Liver (tissue), 9 donors: ENCODE results near the gene TCF12. TPM values are rescaled to one million over a fixed set of nuclear protein-coding genes. Genes with fewer than 3 reads are reported as not detected.

Experiments used
- DNase-seq: peaks from one replicate; pipeline ENCODE4 v3.0.0-alpha.2; 2017; ENCODE audit warnings: low spot score
- H3K27ac ChIP-seq, 2 donors: one replicate each; pipeline ENCODE4 v1.7.0; 2013; ENCODE audit warnings: inconsistent platforms in 2 of 2, low read length in 2 of 2, control low read depth in 1 of 2, low read depth in 1 of 2, mild to moderate bottlenecking in 1 of 2
- H3K27me3 ChIP-seq, 4 donors: one replicate each; pipeline versions ENCODE4 v1.6.1 to v1.7.0; 2013; ENCODE audit warnings: low read length in 3 of 4, inconsistent platforms in 1 of 4, mild to moderate bottlenecking in 1 of 4, moderate library complexity in 1 of 4; ENCODE audit not compliant: control insufficient read depth in 4 of 4, insufficient read depth in 4 of 4
- H3K36me3 ChIP-seq, 4 donors: one replicate each; pipeline versions ENCODE4 v1.6.1 to v1.7.0; 2013; ENCODE audit warnings: low read length in 3 of 4, mild to moderate bottlenecking in 3 of 4, low read depth in 1 of 4, moderate library complexity in 1 of 4; ENCODE audit not compliant: control insufficient read depth in 4 of 4, insufficient read depth in 3 of 4
- H3K4me1 ChIP-seq, 4 donors: one replicate each; pipeline versions ENCODE4 v1.6.1 to v1.7.0; 2013; ENCODE audit warnings: low read length in 3 of 4, mild to moderate bottlenecking in 3 of 4, moderate library complexity in 1 of 4; ENCODE audit not compliant: control insufficient read depth in 4 of 4, insufficient read depth in 4 of 4
- H3K4me3 ChIP-seq, 3 donors: one replicate each; pipeline versions ENCODE4 v1.6.1 to v1.7.0; 2013; ENCODE audit warnings: low read length in 3 of 3, control low read depth in 1 of 3, low read depth in 1 of 3, mild to moderate bottlenecking in 1 of 3
- H3K9ac ChIP-seq, 2 donors: one replicate each; pipeline ENCODE4 v1.7.0; 2013; ENCODE audit warnings: low read length in 2 of 2, mild to moderate bottlenecking in 2 of 2, moderate library complexity in 2 of 2, control low read depth in 1 of 2, low read depth in 1 of 2
- H3K9me3 ChIP-seq, 4 donors: one replicate each; pipeline versions ENCODE4 v1.6.1 to v1.7.0; 2013; ENCODE audit warnings: low read length in 3 of 4; ENCODE audit not compliant: control insufficient read depth in 4 of 4
- FOXA1 ChIP-seq: IDR thresholded peaks from 2 replicates; pipeline ENCODE4 v1.6.1; 2016; ENCODE audit warnings: antibody characterized with exemption
- FOXA2 ChIP-seq: IDR thresholded peaks from 2 replicates; pipeline ENCODE4 v1.6.1; 2016; ENCODE audit warnings: antibody characterized with exemption
- GABPA ChIP-seq, 2 donors: IDR thresholded peaks in 1 of 2; conservative IDR thresholded peaks in 1 of 2; 2 replicates each; pipeline ENCODE4 v1.6.1; 2016; ENCODE audit warnings: antibody characterized with exemption in 2 of 2, mild to moderate bottlenecking in 1 of 2, moderate library complexity in 1 of 2
- HNF4A ChIP-seq, 2 donors: conservative IDR thresholded peaks; 2 replicates each; pipeline ENCODE4 v1.6.1; 2016; ENCODE audit warnings: antibody characterized with exemption in 2 of 2, mild to moderate bottlenecking in 2 of 2
- HNF4G ChIP-seq: IDR thresholded peaks from 2 replicates; pipeline ENCODE4 v1.6.1; 2016; ENCODE audit warnings: antibody characterized with exemption
- MAX ChIP-seq: IDR thresholded peaks from 2 replicates; pipeline ENCODE4 v1.6.1; 2016; ENCODE audit warnings: antibody characterized with exemption
- NR2F2 ChIP-seq: IDR thresholded peaks from 2 replicates; pipeline ENCODE4 v1.6.1; 2016; ENCODE audit warnings: antibody characterized with exemption
- RXRA ChIP-seq, 2 donors: IDR thresholded peaks; 2 replicates each; pipeline ENCODE4 v1.6.1; 2017 to 2018; ENCODE audit warnings: antibody characterized with exemption in 2 of 2, mild to moderate bottlenecking in 1 of 2
- TAF1 ChIP-seq: conservative IDR thresholded peaks from 2 replicates; pipeline ENCODE4 v1.6.1; 2016; ENCODE audit warnings: antibody characterized with exemption, mild to moderate bottlenecking
- YY1 ChIP-seq: IDR thresholded peaks from 2 replicates; pipeline ENCODE4 v1.6.1; 2016; ENCODE audit warnings: antibody characterized with exemption, mild to moderate bottlenecking
- ZBTB33 ChIP-seq: IDR thresholded peaks from 2 replicates; pipeline ENCODE4 v1.6.1; 2016; ENCODE audit warnings: antibody characterized with exemption
- WGBS: extraction: QIAGEN DNeasy Blood & Tissue Kit; methylation state at CpG from one replicate; pipeline ENCODE4 v1.1.7; 2013; 5-methylcytosine and 5-hydroxymethylcytosine counted together
- polyA plus RNA-seq, 2 donors: library from polyadenylated mRNA; stranded (reverse) in 1 of 2; unstranded in 1 of 2; fragments of 200-250 nt in 1 of 2; fragments of >200 nt in 1 of 2; fragmentation: Nextera tagmentation in 1 of 2; extraction: Ambion mirVana in 1 of 2; gene quantifications; one replicate each; pipeline versions ENCODE4 v1.2.1 to v1.2.3, GENCODE V29; 2013 to 2015
- total RNA-seq, 2 donors: library from RNA; depleted of rRNA; stranded (reverse); fragments of >200 nt; gene quantifications; one replicate each; pipeline ENCODE4 v1.2.3, GENCODE V29; 2014
- TF ChIP-seq, protein P1 (sequence below): IDR thresholded peaks from 2 replicates; pipeline ENCODE4 v1.6.1; 2016; ENCODE audit warnings: antibody characterized with exemption, mild to moderate bottlenecking
- TF ChIP-seq, protein P2 (sequence below): IDR thresholded peaks from 2 replicates; pipeline ENCODE4 v1.6.1; 2016; ENCODE audit warnings: antibody characterized with exemption
- donor health status: healthy.
- donor health status: healthy.
- donor health status: healthy.
- donor health status: healthy.
- donor health status: healthy.

The TCF12 gene
- total and polyA plus RNA-seq, 4 donors: 8.7 to 38.3 (median 22.3) TPM

DNA sequence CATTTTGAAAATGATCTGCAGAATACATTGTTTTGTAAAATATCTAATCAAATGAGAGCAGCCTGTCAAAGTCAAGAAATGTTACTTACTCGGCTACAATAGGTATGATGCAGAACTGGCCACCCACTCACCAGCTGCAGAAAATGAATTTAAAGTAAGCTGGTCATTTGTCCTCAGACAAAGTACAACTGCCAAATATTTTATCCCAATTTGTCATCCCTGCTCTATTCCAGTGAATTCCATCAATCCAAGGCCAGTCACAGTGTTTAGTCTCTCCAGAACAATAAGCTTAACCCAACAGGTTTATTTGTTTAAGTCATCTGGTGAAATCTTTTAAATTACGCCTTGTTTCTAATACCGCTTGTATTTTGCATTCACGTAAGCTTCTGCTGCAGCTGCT lies 46.6 kb upstream of the TCF12 start (continued):
- TF ChIP-seq, protein P1, sequence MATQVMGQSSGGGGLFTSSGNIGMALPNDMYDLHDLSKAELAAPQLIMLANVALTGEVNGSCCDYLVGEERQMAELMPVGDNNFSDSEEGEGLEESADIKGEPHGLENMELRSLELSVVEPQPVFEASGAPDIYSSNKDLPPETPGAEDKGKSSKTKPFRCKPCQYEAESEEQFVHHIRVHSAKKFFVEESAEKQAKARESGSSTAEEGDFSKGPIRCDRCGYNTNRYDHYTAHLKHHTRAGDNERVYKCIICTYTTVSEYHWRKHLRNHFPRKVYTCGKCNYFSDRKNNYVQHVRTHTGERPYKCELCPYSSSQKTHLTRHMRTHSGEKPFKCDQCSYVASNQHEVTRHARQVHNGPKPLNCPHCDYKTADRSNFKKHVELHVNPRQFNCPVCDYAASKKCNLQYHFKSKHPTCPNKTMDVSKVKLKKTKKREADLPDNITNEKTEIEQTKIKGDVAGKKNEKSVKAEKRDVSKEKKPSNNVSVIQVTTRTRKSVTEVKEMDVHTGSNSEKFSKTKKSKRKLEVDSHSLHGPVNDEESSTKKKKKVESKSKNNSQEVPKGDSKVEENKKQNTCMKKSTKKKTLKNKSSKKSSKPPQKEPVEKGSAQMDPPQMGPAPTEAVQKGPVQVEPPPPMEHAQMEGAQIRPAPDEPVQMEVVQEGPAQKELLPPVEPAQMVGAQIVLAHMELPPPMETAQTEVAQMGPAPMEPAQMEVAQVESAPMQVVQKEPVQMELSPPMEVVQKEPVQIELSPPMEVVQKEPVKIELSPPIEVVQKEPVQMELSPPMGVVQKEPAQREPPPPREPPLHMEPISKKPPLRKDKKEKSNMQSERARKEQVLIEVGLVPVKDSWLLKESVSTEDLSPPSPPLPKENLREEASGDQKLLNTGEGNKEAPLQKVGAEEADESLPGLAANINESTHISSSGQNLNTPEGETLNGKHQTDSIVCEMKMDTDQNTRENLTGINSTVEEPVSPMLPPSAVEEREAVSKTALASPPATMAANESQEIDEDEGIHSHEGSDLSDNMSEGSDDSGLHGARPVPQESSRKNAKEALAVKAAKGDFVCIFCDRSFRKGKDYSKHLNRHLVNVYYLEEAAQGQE: no peak

DNA sequence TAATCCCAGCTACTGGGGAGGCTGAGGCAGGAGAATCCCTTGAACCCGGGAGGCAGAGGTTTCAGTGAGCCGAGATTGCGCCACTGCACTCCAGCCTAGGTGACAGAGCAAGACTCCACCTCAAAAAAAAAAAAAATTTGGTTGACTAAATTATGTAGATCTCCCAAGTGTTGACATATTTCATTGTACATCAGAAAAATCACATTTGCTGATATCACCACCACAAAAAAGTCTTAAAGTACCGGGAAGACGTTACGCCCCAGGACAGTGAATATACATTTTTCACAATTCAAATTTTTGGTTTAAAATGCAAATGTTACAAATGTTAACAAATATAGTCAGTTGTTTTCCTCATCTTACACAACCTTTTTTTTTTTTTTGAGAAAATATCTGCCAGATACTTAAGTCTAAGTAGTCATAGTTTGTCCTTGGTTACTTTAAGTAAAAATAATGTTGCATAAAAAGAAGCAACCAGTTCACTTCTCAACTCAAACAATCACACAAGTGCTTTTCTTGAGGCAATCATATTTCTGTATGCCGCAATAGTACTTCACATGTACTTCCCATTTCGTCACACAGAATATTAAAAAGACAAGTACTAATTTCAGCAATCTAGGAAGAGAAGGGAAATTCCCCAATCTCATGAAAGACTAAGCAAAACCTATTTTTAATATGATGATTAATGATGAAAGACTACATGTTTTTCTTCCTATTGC lies 41.0 kb upstream of the TCF12 start:
- H3K9ac ChIP-seq: no peak overlapping the region
- WGBS: 95% methylated on average over 8 of the region's 8 CpGs
- no peak for DNase-seq
- no peaks in the 10 kb centered on the region for H3K9me3 ChIP-seq
- H3K27me3 ChIP-seq: no peaks in the 10 kb centered on the region
- no peak overlapping the region for H3K4me3 ChIP-seq
- H3K4me1 ChIP-seq: no peaks in the 10 kb centered on the region
- TF ChIP-seq HNF4A (conservative IDR thresholded peaks at IDR 0.05) (no peak), RXRA (IDR thresholded peaks at IDR 0.05) (no peak), NR2F2 (no peak), ZBTB33 (no peak), GABPA (IDR thresholded peaks at IDR 0.05 in 1 of 2, conservative IDR thresholded peaks at IDR 0.05 in 1 of 2) (no peak), FOXA1 (no peak), MAX (no peak), YY1 (no peak), HNF4G (no peak), TAF1 (no peak), FOXA2 (no peak)
- TF ChIP-seq, protein P2, sequence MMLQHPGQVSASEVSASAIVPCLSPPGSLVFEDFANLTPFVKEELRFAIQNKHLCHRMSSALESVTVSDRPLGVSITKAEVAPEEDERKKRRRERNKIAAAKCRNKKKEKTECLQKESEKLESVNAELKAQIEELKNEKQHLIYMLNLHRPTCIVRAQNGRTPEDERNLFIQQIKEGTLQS: no peak
- TF ChIP-seq, protein P1: no peak
- H3K27ac ChIP-seq: no peak overlapping the region
- H3K36me3 ChIP-seq: no peaks in the 10 kb centered on the region
